Testis (tissue), 2 donors: ENCODE measurements around the gene RNF182.

Experiments used
- POLR2A ChIP-seq: fragments of 450-650 bp; IDR thresholded peaks from one replicate; pipeline ENCODE4 v1.6.1; 2017; ENCODE audit warnings: antibody characterized with exemption, mild to moderate bottlenecking, moderate library complexity
- TF ChIP-seq, protein P1 (sequence below), 3 experiments: fragments of 450-650 bp in 2 of 3; fragments of 200-600 bp in 1 of 3; sonication (generic) in 1 of 3; IDR thresholded peaks; one replicate each; pipeline ENCODE4 v1.5.1; 2016 to 2019; ENCODE audit warnings: antibody characterized with exemption in 3 of 3, mild to moderate bottlenecking in 2 of 3, moderate library complexity in 1 of 3

DNA sequence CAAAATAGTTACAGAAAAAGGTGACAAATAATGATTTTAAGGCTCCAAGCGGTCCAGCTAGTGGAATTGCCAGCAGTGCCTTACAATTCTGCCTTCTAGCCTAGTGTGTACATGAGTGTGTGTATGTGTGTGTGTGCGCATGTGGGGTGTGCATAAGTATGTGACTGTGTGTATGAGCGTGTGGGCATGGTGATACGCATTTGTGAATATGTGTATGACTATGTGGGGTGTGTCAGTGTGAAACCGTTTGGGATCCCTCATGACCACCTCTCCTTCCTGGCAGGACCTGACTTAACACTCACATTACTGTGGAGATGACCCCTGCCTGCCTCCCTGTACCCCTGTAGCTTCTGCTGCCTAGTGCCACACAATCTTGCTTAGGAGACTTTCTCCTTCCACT is 40.4 kb upstream of the RNF182 start:
- TF ChIP-seq, protein P1, sequence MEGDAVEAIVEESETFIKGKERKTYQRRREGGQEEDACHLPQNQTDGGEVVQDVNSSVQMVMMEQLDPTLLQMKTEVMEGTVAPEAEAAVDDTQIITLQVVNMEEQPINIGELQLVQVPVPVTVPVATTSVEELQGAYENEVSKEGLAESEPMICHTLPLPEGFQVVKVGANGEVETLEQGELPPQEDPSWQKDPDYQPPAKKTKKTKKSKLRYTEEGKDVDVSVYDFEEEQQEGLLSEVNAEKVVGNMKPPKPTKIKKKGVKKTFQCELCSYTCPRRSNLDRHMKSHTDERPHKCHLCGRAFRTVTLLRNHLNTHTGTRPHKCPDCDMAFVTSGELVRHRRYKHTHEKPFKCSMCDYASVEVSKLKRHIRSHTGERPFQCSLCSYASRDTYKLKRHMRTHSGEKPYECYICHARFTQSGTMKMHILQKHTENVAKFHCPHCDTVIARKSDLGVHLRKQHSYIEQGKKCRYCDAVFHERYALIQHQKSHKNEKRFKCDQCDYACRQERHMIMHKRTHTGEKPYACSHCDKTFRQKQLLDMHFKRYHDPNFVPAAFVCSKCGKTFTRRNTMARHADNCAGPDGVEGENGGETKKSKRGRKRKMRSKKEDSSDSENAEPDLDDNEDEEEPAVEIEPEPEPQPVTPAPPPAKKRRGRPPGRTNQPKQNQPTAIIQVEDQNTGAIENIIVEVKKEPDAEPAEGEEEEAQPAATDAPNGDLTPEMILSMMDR (IDR thresholded peaks at IDR 0.05): no peak
- TF ChIP-seq POLR2A: no peak
